GM19468 (cell line): ENCODE measurements around the gene DYSF.

ENCODE experiments used
- ATAC-seq: cut with Tn5 transposase; IDR thresholded peaks from one replicate; pipeline ENCODE4 v1.9.1; 2021; ENCODE audit warnings: mild to moderate bottlenecking, moderate library complexity, moderate number of reproducible peaks; ENCODE audit not compliant: unreplicated experiment; ENCODE audit errors: extremely low read depth

DYSF gene

GRCh38 chr2:71521436-71521950, 68.1 kb downstream of the DYSF start:
- ATAC-seq: no peak

- no peak for ATAC-seq
These were observed 71.1 kb downstream of the DYSF start for GRCh38 chr2:71524476-71524875.

- no peak for ATAC-seq
These were observed 72.8 kb downstream of the DYSF start for GRCh38 chr2:71526141-71526540.

- ATAC-seq: no peak
These were observed 73.6 kb downstream of the DYSF start for GRCh38 chr2:71526975-71527374.

- ATAC-seq: no peak
These were observed 74.8 kb downstream of the DYSF start for GRCh38 chr2:71528131-71528591.

- no peak for ATAC-seq
These were observed 75.4 kb downstream of the DYSF start for GRCh38 chr2:71528749-71529148.

GRCh38 chr2:71530211-71530610, 76.8 kb downstream of the DYSF start:
- ATAC-seq: no peak

- ATAC-seq: no peak
These were observed 77.4 kb downstream of the DYSF start for GRCh38 chr2:71530641-71531332.

- ATAC-seq: no peak
These were observed 78.2 kb downstream of the DYSF start for GRCh38 chr2:71531522-71532047.

- ATAC-seq: no peak
These were observed 79.0 kb downstream of the DYSF start for GRCh38 chr2:71532327-71532726.

- no peak for ATAC-seq
These were observed 80.8 kb downstream of the DYSF start for GRCh38 chr2:71534201-71534600.

- ATAC-seq: no peak
These were observed 81.5 kb downstream of the DYSF start for GRCh38 chr2:71534826-71535225.

- no peak for ATAC-seq
These were observed 82.2 kb downstream of the DYSF start for GRCh38 chr2:71535526-71535925.

- ATAC-seq: no peak
These were observed 82.9 kb downstream of the DYSF start for GRCh38 chr2:71536226-71536671.

- no peak for ATAC-seq
These were observed 84.9 kb downstream of the DYSF start for GRCh38 chr2:71538241-71538640.

- ATAC-seq: no peak
These were observed 85.4 kb downstream of the DYSF start for GRCh38 chr2:71538656-71539265.

GRCh38 chr2:71540818-71541217, 87.5 kb downstream of the DYSF start:
- ATAC-seq: no peak

GRCh38 chr2:71544919-71545571, 91.7 kb downstream of the DYSF start:
- ATAC-seq: no peak

GRCh38 chr2:71545572-71546274, 92.4 kb downstream of the DYSF start:
- ATAC-seq: no peak

GRCh38 chr2:71546275-71546638, 92.9 kb downstream of the DYSF start:
- no peak for ATAC-seq
